Measurements from ENCODE around the gene PM20D2. TPM values are rescaled to one million over a fixed set of nuclear protein-coding genes. Genes with fewer than 3 reads are reported as not detected.

Gene PM20D2
- total RNA-seq, 4 donors from 2014 or later = 15.1 to 28.2 (median 19.3) TPM

DNA sequence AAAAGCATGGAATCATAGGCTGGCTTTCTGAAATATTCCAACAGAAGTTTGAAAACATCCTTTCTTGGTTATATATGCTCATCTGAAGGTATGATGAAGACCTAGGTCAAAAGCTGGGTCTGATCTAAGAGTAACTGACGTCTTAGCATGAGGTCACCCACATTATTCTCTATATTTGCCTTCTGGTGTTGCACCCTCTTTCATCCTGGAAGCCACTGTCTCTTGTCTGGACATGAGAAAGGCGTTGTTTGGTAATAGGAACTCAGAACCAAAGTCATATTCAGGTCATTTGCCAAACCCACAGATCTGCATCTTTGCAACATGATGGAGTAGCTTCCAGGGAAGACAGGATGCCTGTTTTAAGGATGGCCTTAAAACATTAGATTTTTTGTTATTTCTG lies 53.7 kb downstream of the PM20D2 start:
- Histone ChIP-seq H3K4me1 (no peaks in the 10 kb centered on the region), H3K9me3 (peaks cover 0 to 13% (median 6%) of the 10 kb centered on the region in 4 donors), H3K27me3 (no peaks in the 10 kb centered on the region), H3K27ac (no peak overlapping the region), H3K4me3 (no peak overlapping the region), H3K36me3 (no peaks in the 10 kb centered on the region)
- TF ChIP-seq EP300 (IDR thresholded peaks at IDR 0.05) (no peak), POLR2A (IDR thresholded peaks at IDR 0.05) (no peak)
- TF ChIP-seq, protein P1, sequence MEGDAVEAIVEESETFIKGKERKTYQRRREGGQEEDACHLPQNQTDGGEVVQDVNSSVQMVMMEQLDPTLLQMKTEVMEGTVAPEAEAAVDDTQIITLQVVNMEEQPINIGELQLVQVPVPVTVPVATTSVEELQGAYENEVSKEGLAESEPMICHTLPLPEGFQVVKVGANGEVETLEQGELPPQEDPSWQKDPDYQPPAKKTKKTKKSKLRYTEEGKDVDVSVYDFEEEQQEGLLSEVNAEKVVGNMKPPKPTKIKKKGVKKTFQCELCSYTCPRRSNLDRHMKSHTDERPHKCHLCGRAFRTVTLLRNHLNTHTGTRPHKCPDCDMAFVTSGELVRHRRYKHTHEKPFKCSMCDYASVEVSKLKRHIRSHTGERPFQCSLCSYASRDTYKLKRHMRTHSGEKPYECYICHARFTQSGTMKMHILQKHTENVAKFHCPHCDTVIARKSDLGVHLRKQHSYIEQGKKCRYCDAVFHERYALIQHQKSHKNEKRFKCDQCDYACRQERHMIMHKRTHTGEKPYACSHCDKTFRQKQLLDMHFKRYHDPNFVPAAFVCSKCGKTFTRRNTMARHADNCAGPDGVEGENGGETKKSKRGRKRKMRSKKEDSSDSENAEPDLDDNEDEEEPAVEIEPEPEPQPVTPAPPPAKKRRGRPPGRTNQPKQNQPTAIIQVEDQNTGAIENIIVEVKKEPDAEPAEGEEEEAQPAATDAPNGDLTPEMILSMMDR (IDR thresholded peaks at IDR 0.05) = no peak
- DNase-seq (ENCODE audit: low spot score in 2 of 2) = no peak
- WGBS, 2 donors = 77 to 80% methylated on average over 2 of the region's 2 CpGs

DNA sequence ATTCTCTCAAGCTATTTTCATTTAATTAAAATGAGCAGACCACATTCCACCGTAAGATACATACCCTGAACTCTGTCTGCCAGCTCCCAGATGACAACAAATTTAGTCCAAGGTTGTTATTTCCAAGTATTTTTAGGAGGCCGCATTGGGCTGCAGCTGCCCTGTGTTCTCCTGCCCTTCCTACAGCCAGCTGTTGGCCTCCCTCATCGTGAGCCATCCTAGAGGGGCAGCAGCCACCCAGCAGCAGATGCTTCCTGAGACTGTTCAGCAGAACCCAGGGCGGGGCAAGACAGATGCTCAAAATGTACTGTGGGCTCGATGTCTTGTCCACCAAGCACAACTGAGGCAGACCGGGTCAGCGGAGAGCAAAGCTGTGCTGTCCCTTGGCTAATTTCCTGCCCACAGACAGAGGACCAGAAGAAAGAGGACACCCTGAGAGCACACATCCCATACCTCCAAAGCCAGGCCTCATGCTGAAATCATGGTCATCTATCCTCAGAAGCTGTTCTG lies 54.9 kb downstream of the PM20D2 start:
- Histone ChIP-seq H3K9me3 (peaks cover 0 to 5% (median under 1%) of the 10 kb centered on the region in 4 donors), H3K4me3 (no peak overlapping the region), H3K4me1 (no peaks in the 10 kb centered on the region), H3K36me3 (no peaks in the 10 kb centered on the region), H3K27me3 (no peaks in the 10 kb centered on the region), H3K27ac (no peak overlapping the region)
- WGBS, 2 donors = 91 to 96% methylated on average over 7 of the region's 7 CpGs
- no peak for TF ChIP-seq EP300 (IDR thresholded peaks at IDR 0.05)
- TF ChIP-seq, protein P1 (IDR thresholded peaks at IDR 0.05) = no peak
- no peak for TF ChIP-seq POLR2A (IDR thresholded peaks at IDR 0.05)
- no peak for DNase-seq (ENCODE audit: low spot score in 2 of 2)

DNA sequence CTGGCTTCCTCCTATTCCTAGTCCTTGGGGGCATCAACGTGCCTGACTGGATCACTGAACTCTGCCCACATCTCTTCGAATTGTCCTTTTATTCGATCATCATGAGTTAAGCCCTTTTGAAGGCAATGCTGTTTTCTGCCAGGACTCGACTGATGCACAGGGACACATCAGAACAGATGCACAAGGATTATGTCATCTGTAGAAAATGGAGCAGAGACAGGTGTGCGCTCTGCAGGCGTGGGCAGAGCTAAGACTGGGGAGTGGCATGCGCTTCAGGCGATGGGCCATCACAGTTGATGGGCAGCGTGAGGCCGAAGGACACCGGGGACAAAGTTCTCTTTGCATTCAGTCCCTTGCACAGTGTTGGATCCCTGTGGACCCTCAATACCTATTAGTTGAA lies 58.2 kb downstream of the PM20D2 start:
- H3K27me3 ChIP-seq = no peaks in the 10 kb centered on the region
- no peak for TF ChIP-seq EP300 (IDR thresholded peaks at IDR 0.05)
- TF ChIP-seq, protein P1 (IDR thresholded peaks at IDR 0.05) = no peak
- no peak for TF ChIP-seq POLR2A (IDR thresholded peaks at IDR 0.05)
- H3K4me3 ChIP-seq = no peak overlapping the region
- no peaks in the 10 kb centered on the region for H3K36me3 ChIP-seq
- 92 to 93% methylated on average over 11 of the region's 11 CpGs for WGBS, 2 donors
- H3K9me3 ChIP-seq = no peaks in the 10 kb centered on the region
- H3K27ac ChIP-seq = no peak overlapping the region
- DNase-seq (ENCODE audit: low spot score in 2 of 2) = no peak
- H3K4me1 ChIP-seq = no peaks in the 10 kb centered on the region

DNA sequence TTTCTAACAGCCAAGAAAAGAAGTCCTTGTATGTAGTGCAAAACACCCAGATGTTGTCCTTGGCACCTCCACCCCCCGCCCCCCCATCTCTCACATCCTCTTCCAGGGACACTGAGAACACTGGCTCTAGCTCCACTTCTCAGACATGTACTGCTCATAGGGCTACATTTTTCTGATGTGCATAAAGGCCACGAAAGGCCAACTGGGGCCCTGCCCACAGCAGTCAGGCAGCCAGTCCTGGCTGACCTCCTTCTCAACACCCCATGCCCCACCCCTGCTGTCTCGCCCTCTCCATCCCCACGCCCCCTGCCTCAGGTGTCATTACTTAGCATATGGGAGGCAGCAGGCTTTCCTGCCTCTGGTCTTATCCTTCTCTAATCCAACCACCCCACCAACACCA lies 60.0 kb downstream of the PM20D2 start:
- Histone ChIP-seq H3K36me3 (no peaks in the 10 kb centered on the region), H3K4me3 (no peak overlapping the region), H3K27ac (no peak overlapping the region), H3K9me3 (no peaks in the 10 kb centered on the region), H3K4me1 (no peaks in the 10 kb centered on the region), H3K27me3 (no peaks in the 10 kb centered on the region)
- 60 to 67% methylated on average over 4 of the region's 4 CpGs for WGBS, 2 donors
- TF ChIP-seq, protein P1 (IDR thresholded peaks at IDR 0.05) = no peak
- TF ChIP-seq EP300 (IDR thresholded peaks at IDR 0.05) = no peak
- TF ChIP-seq POLR2A (IDR thresholded peaks at IDR 0.05) = no peak
- DNase-seq (ENCODE audit: low spot score in 2 of 2) = peak in 1 of 2 donors; percentile 14

DNA sequence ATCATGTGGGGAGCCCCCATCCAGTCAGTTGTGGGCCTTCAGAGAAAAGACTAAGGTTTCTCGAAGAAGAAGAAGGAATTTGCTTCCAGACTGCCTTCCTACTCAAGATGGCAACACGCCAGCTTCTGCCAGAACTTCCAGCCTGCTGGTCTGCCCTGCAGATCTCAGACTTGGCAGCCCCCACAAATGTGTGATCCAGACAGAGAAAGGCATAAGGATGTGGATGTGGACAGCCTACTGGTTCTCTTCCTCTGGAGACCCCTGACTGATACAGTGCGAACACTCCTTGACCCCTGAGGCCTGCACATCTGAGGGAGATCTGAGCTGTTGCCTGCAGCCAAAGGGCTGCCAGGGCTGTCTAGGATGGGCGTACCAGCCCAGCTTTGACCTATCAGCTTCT lies 62.7 kb downstream of the PM20D2 start:
- H3K4me1 ChIP-seq = no peaks in the 10 kb centered on the region
- H3K36me3 ChIP-seq = no peaks in the 10 kb centered on the region
- DNase-seq (ENCODE audit: low spot score in 2 of 2) = no peak
- TF ChIP-seq, protein P1 (IDR thresholded peaks at IDR 0.05) = no peak
- TF ChIP-seq POLR2A (IDR thresholded peaks at IDR 0.05) = no peak
- no peak for TF ChIP-seq EP300 (IDR thresholded peaks at IDR 0.05)
- H3K27me3 ChIP-seq = no peaks in the 10 kb centered on the region
- no peak overlapping the region for H3K27ac ChIP-seq
- no peak overlapping the region for H3K4me3 ChIP-seq
- no peaks in the 10 kb centered on the region for H3K9me3 ChIP-seq
- 45 to 46% methylated on average over 4 of the region's 4 CpGs for WGBS, 2 donors
